Hepatic stellate cell (primary cell): ENCODE measurements around the gene PHACTR2.
A peak's percentile ranks its signal among the peaks of the same experiment; 100 is the strongest.
"Not testable (repeated sequence)": the region's sequence is repeated elsewhere in the genome, so short reads cannot be mapped to it uniquely, and the experiment has no call there.

Source experiments
- DNase-seq: peaks from one replicate; pipeline ENCODE4 v3.0.0; 2011; ENCODE audit warnings: low spot score

PHACTR2 gene

GRCh38 chr6:143807103-143807772, 129.5 kb downstream of the PHACTR2 start:
- DNase-seq, result no peak

- no peak for DNase-seq
These were observed 133.0 kb downstream of the PHACTR2 start for GRCh38 chr6:143810745-143811144.

GRCh38 chr6:143811501-143812157, 133.9 kb downstream of the PHACTR2 start:
- DNase-seq, result no peak

- DNase-seq, result no peak
These were observed 139.9 kb downstream of the PHACTR2 start for GRCh38 chr6:143817621-143818020.

GRCh38 chr6:143821359-143821758, 143.6 kb downstream of the PHACTR2 start:
- no peak for DNase-seq

GRCh38 chr6:143822584-143823024, 144.8 kb downstream of the PHACTR2 start:
- DNase-seq, result no peak

- no peak for DNase-seq
These were observed 145.8 kb downstream of the PHACTR2 start for GRCh38 chr6:143823548-143823947.

GRCh38 chr6:143828572-143828971, 150.8 kb downstream of the PHACTR2 start:
- no peak for DNase-seq

GRCh38 chr6:143836150-143836549, 158.4 kb downstream of the PHACTR2 start:
- no peak for DNase-seq

- DNase-seq, result no peak
These were observed 160.6 kb downstream of the PHACTR2 start for GRCh38 chr6:143838395-143838794.

- no peak for DNase-seq
These were observed 161.4 kb downstream of the PHACTR2 start for GRCh38 chr6:143839196-143839595.

- no peak for DNase-seq
These were observed 163.0 kb downstream of the PHACTR2 start for GRCh38 chr6:143840595-143841265.

GRCh38 chr6:143842461-143842901, 164.7 kb downstream of the PHACTR2 start:
- DNase-seq, result peak; percentile 21

GRCh38 chr6:143842902-143843676, 165.3 kb downstream of the PHACTR2 start, which contains the start of gene LTV1:
TSS of gene LTV1 (plus strand) at chr6:143843338. CDS start at chr6:143843478, 140 bp downstream.
- peak; percentile 99 for DNase-seq

- DNase-seq, result no peak
These were observed 165.9 kb downstream of the PHACTR2 start for GRCh38 chr6:143843677-143843999.

GRCh38 chr6:143844006-143844405, 166.2 kb downstream of the PHACTR2 start:
- DNase-seq, result peak; percentile 8

- no peak for DNase-seq
These were observed 167.3 kb downstream of the PHACTR2 start for GRCh38 chr6:143845033-143845432.

GRCh38 chr6:143851706-143852105, 173.9 kb downstream of the PHACTR2 start:
- DNase-seq, result not testable (repeated sequence)

- not testable (repeated sequence) for DNase-seq
These were observed 177.3 kb downstream of the PHACTR2 start for GRCh38 chr6:143855057-143855456.

- DNase-seq, result not testable (repeated sequence)
These were observed 179.0 kb downstream of the PHACTR2 start for GRCh38 chr6:143856762-143857161.

- no peak for DNase-seq
These were observed 179.9 kb downstream of the PHACTR2 start for GRCh38 chr6:143857651-143858050.
